GM12878 (cell line): ENCODE measurements around the gene CLECL1. TPM values are rescaled to one million over a fixed set of nuclear protein-coding genes. Genes with fewer than 3 reads are reported as not detected.

Experiments used
- ATAC-seq: fragments of 200-7000 bp; cut with Tn5 transposase; 3 replicates; pipeline ENCODE4 v1.9.1; 2020; ENCODE audit warnings: mild to moderate bottlenecking, moderate library complexity
- BruUV-seq: library from RNA; stranded (reverse); fragments of 400-500 nt; replicated peaks from 2 replicates; lab custom pipeline; 2021; lab: Mats Ljungman, UMichigan
- CTCF ChIA-PET: fragments of 300-600 bp; sonication (Branson Sonifier 250); formaldehyde crosslinking; extraction: SDS; loops from one replicate; lab custom pipeline; 2021; ENCODE audit warnings: inconsistent platforms; lab: Yijun Ruan, JAX
- POLR2A ChIA-PET: fragments of 350-600 bp; formaldehyde crosslinking; extraction: SDS; loops from one replicate; lab custom pipeline; 2021; ENCODE audit warnings: inconsistent platforms; lab: Charles Lee
- RAD21 ChIA-PET: fragments of 300-600 bp; sonication (Branson Sonifier 250); formaldehyde crosslinking; loops from one replicate; lab custom pipeline; 2023; ENCODE audit warnings: antibody characterized with exemption; ENCODE audit not compliant: unreplicated experiment; lab: Charles Lee
- SMC1A ChIA-PET: fragments of 300-600 bp; sonication (Branson Sonifier 250); formaldehyde crosslinking; loops from one replicate; lab custom pipeline; 2023; ENCODE audit not compliant: unreplicated experiment, uncharacterized antibody; lab: Charles Lee
- DNase-seq: peaks from one replicate; pipeline ENCODE4 v3.0.0-alpha.2; 2011; ENCODE audit warnings: low read depth, low spot score
- FAIRE-seq: peaks from 3 replicates; lab custom pipeline; 2011; peaks lifted over from hg19 to GRCh38; lab: Jason Lieb, UNC
- H2AFZ ChIP-seq: 2 replicates; pipeline ENCODE4 v1.6.0; 2011; ENCODE audit warnings: low read depth, low read length, control low read depth; ENCODE audit not compliant: control insufficient read depth
- H3K27ac ChIP-seq: 2 replicates; pipeline ENCODE4 v1.5.1; 2011; ENCODE audit warnings: control low read depth; ENCODE audit not compliant: control insufficient read depth, insufficient read depth
- H3K27me3 ChIP-seq, 2 experiments: replicated peaks in 1 of 2; 2 replicates each; pipeline versions ENCODE4 v1.6.0 to v1.6.1; 2011; ENCODE audit warnings: low read length in 1 of 2; ENCODE audit not compliant: control insufficient read depth in 2 of 2, insufficient read depth in 2 of 2
- H3K36me3 ChIP-seq, 2 experiments: 2 replicates each; pipeline ENCODE4 v1.5.1; 2011; ENCODE audit warnings: low read length in 1 of 2; ENCODE audit not compliant: control insufficient read depth in 2 of 2, insufficient read depth in 2 of 2
- H3K4me1 ChIP-seq: 2 replicates; pipeline ENCODE4 v1.6.1; 2011; ENCODE audit warnings: mild to moderate bottlenecking, low read length, moderate library complexity, mixed read lengths; ENCODE audit not compliant: control insufficient read depth, insufficient read depth
- H3K4me2 ChIP-seq: 2 replicates; pipeline ENCODE4 v1.6.0; 2011; ENCODE audit warnings: control low read depth; ENCODE audit not compliant: control insufficient read depth, insufficient read depth
- H3K4me3 ChIP-seq: fragments of 200-600 bp; sonication (generic); 2 replicates; pipeline ENCODE4 v1.5.1; 2016
- H3K79me2 ChIP-seq: 2 replicates; pipeline ENCODE4 v1.6.0; 2011; ENCODE audit warnings: low read length; ENCODE audit not compliant: control insufficient read depth, insufficient read depth
- H3K9ac ChIP-seq: 2 replicates; pipeline ENCODE4 v1.8.0; 2011; ENCODE audit warnings: low read length, control low read depth, mixed read lengths; ENCODE audit not compliant: control insufficient read depth, insufficient read depth
- H3K9me3 ChIP-seq: replicated peaks from 3 replicates; pipeline ENCODE4 v1.5.1; 2011; ENCODE audit warnings: mild to moderate bottlenecking, low read length; ENCODE audit not compliant: control insufficient read depth, insufficient read depth
- H4K20me1 ChIP-seq: 2 replicates; pipeline ENCODE4 v1.6.0; 2011; ENCODE audit not compliant: control insufficient read depth, insufficient read depth
- WRNIP1 ChIP-seq: IDR thresholded peaks from 2 replicates; pipeline ENCODE4 v1.6.1; 2011; ENCODE audit warnings: low read depth, low read length, improper control_type of control experiment, borderline replicate concordance
- WGBS: methylation state at CpG from one replicate; pipeline ENCODE4 v1.1.6; 2016; ENCODE audit warnings: low lambda C conversion rate; ENCODE audit not compliant: insufficient replicate concordance, insufficient coverage; ENCODE audit errors: missing lambda C conversion rate; 5-methylcytosine and 5-hydroxymethylcytosine counted together
- in situ Hi-C: fragments of 300-500 bp; cut with MboI; formaldehyde crosslinking; loops from 9 replicates; pipeline ENCODE4 v1.14.3; 2018; ENCODE audit warnings: mixed read lengths
- intact Hi-C: fragments of 100-400 bp; cut with micrococcal nuclease; formaldehyde crosslinking; loops from one replicate; pipeline ENCODE4 v1.14.2; 2022; ENCODE audit not compliant: unreplicated experiment
- polyA plus RNA-seq, 11 experiments: library from polyadenylated mRNA; depleted of rRNA in 4 of 11; unstranded in 6 of 11; stranded (reverse) in 5 of 11; fragments of >200 nt; fragmentation: Nextera tagmentation in 4 of 11; fragmentation: Illumina TruSeq in 1 of 11; extraction: Ambion mirVana in 4 of 11; extraction: Trizol in 1 of 11; gene quantifications; 1 replicate in 1 of 11; 2 replicates in 10 of 11; pipeline versions ENCODE4 v1.2.1 to v1.2.3, GENCODE V29; 2011 to 2016; ENCODE audit warnings: inconsistent platforms in 2 of 11, missing spikeins in 2 of 11, low read depth in 1 of 11
- total RNA-seq, 4 experiments: library from RNA; depleted of rRNA in 3 of 4; stranded (reverse); fragments of >200 nt in 3 of 4; fragmentation: Illumina TruSeq in 1 of 4; extraction: Trizol in 1 of 4; gene quantifications; 2 replicates each; pipeline versions ENCODE4 v1.2.1 to v1.2.3, GENCODE V29; 2013 to 2021
- TF ChIP-seq, protein P1 (sequence below): fragments of 450-650 bp; IDR thresholded peaks from 2 replicates; pipeline ENCODE4 v1.6.1; 2016; ENCODE audit warnings: mild to moderate bottlenecking

The CLECL1 gene
- total and polyA plus RNA-seq, 10 of the 15 experiments (the other 5 are each of a cell fraction or from before 2014, with no cell fraction given), result 4.6 to 56.5 (median 46.4) TPM

DNA sequence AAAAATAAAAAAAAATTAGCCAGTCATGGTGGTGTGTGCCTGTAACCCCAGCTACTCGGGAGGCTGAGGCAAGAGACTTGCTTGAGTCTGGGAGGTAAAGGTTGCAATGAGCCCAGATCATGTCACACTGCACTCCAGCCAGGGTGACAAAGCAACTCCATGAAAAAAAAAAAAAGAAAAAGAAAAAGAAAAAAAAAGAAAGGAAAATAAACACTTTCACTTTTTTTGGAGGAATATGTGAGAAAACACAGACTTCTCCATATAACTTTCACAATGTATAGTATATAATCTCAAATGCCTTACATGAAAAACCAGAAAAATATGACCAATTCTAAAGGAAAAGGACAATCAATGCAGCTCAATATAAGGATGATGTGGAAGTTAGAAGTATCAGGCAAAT, 8.9 kb downstream of the CLECL1 start:
- 0% methylated on average over 1 of the region's 1 CpG for WGBS
- no TSS peak for BruUV-seq
- Histone ChIP-seq H3K4me3 (peak overlapping the region; percentile 34), H3K9ac (peak overlapping the region; percentile 62), H3K4me1 (peaks cover 35% of the 10 kb centered on the region), H3K27me3 (no peaks in the 10 kb centered on the region; a peak in 1 of 4 replicates), H3K9me3 (no peaks in the 10 kb centered on the region; the same call in 2 of the 3 replicates), H2AFZ (no peak overlapping the region), H3K79me2 (peaks cover 96% of the 10 kb centered on the region), H3K4me2 (peak overlapping the region; percentile 81), H3K27ac (peak overlapping the region; percentile 88), H3K36me3 (no peaks in the 10 kb centered on the region), H4K20me1 (no peaks in the 10 kb centered on the region)
- DNase-seq (no peak), ATAC-seq (no peak), FAIRE-seq (no peak)
- SMC1A ChIA-PET, result interaction anchor here (0.6 to 1.6 kb wide), 4 partner anchors 9 to 77 kb away, joined by 3 to 4 read pairs (median 3); partner anchors contain the start of gene CLECL1
- CTCF ChIA-PET, result interaction anchor here (1.1 to 2.0 kb wide), 3 partner anchors 13 to 89 kb away, joined by 3 to 7 read pairs (median 6); no protein-coding TSS in a partner anchor
- POLR2A ChIA-PET, result no interaction called here
- RAD21 ChIA-PET, result no interaction called here
- intact Hi-C loops, result no loop called here
- TF ChIP-seq, protein P1, sequence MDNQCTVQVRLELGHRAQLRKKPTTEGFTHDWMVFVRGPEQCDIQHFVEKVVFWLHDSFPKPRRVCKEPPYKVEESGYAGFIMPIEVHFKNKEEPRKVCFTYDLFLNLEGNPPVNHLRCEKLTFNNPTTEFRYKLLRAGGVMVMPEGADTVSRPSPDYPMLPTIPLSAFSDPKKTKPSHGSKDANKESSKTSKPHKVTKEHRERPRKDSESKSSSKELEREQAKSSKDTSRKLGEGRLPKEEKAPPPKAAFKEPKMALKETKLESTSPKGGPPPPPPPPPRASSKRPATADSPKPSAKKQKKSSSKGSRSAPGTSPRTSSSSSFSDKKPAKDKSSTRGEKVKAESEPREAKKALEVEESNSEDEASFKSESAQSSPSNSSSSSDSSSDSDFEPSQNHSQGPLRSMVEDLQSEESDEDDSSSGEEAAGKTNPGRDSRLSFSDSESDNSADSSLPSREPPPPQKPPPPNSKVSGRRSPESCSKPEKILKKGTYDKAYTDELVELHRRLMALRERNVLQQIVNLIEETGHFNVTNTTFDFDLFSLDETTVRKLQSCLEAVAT, result 0 out of 2 replicates have a peak, but pooled peaks have one; percentile 56
- no peak for TF ChIP-seq WRNIP1
- in situ Hi-C loops, result no loop called here
